Measurements from ENCODE around the gene KIF21B.
"Not testable (repeated sequence)": the region's sequence is repeated elsewhere in the genome, so short reads cannot be mapped to it uniquely, and the experiment has no call there.

Gene KIF21B

GRCh38 chr1:200972985-200973742 is 50.4 kb downstream of the KIF21B start:
- DNase-seq = no peak

DNA sequence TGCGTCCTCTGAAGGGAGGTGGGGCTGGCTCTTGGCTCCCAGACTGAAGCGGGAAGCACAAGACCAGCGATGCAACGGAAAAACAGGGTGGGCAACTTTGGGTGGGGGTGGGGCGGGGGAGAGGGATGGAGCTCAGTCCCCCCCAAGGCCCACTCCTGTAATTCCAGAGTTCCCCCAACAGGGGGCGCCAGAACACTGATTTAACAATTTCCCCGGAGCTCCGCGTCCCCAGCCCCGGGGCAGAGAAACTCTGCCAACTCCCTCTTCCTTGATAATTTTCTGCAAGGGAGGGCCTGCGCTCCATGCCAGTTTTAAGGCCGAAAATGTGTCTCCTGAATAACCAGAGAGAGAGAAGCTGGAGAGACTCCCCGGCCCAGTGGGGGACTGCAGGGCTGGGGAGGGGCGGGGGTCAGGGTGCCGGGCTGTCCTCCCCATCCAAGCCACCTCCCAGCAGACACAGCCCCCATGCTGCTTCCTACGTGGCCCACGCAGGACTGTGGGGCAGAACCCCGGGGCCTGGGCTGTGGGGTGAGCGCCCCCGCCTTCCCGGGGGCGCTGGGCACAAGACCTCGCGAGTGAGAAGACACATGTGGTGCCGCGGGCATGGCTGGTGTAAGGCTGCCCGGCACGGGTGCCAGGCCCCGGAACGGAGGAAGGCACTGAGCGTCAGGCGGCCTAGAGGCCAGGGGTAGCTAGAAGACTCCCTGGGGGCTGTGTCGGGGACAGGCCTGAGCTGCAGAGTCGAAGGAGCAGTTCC is 51.4 kb downstream of the KIF21B start:
- peak in 47 of 56 donors; percentile 14 to 80 (median 49) for DNase-seq

DNA sequence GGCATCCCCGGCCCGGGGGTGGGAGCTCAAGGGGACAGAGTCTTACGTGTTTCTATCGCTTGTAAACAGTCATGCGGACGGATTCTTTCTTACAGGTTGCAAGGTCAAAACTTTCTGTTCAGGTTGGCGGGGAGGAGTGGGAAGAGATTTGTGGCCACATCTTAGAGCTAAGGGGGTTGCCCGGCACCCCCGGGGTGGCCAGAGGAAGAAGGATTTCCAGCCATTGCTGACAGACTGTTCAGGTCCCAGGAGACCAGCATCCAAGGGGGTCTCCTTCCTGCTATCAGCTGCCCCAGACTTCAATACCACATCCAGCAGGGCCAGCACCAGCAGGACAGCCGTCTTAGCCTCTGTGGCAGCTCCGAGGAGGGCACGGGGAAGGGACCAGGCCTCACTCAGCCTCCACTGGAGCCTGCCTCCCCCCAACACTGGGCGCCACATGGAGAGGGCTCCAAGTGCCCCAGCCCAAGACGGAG is 52.0 kb downstream of the KIF21B start:
- DNase-seq = no peak

DNA sequence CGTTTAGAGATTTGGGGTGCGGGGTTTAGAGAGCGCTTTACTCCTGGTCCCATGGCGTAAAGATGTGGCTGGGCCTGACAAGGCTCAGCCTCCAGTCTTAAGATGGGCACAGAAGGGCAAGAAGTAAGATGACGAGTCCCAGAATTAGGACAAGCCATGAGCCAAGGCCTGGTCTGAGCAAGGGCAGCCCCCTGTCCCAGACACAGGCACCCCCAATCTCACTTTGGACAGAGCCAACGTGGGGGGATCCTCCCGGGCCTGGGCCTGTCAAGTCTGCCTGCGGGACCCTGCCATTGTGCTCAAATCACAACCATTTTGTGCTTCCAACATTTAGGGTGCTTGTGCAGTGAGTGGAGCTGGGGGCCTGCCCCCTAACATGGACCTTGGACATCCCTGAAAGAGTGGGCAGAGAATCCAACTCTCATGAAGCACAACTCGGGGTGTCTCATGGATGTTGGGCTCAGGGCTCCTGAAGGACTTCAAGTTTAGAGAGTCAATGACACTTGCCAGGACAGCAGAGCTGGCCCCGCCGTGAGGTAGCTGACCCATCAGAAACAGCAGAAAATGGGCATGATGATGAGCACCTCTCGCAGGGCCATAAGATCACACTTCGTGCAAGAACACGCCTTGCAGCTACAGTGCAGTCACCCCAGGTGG is 52.6 kb downstream of the KIF21B start:
- DNase-seq = no peak

- no peak for DNase-seq
Observed at GRCh38 chr1:200969726-200970561, 53.6 kb downstream of the KIF21B start.

DNA sequence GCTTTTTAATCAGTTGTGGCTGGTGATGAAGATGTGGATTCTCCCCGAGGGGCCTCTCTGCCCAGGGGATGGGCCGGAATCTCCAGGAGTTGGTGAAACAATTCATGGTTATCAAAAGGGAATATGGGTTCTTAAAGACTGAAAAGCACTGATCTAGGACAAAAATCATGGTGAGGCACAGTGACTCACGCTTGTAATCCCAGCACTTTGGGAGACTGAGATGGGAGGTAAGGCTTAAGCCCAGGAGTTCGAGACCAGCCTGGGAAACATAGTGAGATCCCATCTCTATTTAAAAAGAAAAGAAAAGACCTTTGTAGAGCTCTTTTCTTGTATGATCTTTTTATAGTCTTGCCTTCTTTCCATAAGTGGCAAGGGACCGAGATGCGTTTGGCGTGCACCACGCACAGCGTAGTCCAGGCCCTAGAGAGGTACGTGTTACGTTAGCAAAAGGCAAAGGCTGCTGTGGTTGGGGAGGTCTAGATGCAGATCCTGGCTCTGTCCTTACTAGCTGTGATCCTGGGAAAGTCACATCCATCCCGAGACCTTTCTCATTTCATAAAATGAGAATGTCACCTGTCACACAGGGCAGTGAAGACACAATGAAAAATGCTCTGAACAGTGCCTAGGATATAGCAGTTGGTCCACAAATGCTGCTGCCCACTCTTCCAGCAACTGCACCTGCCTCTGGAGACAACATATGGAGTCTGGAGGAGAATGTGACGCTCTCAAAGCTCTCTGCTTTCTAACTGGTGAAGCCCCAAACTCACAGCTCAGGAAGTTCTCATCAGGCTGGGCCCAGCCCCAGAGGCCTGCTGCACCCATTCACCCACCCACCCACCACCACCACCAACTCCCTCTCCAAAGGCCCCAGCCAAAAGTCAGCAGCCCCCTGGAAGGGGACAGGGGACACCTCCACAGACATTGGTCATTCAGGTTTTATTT is 54.8 kb downstream of the KIF21B start:
- DNase-seq = no peak

DNA sequence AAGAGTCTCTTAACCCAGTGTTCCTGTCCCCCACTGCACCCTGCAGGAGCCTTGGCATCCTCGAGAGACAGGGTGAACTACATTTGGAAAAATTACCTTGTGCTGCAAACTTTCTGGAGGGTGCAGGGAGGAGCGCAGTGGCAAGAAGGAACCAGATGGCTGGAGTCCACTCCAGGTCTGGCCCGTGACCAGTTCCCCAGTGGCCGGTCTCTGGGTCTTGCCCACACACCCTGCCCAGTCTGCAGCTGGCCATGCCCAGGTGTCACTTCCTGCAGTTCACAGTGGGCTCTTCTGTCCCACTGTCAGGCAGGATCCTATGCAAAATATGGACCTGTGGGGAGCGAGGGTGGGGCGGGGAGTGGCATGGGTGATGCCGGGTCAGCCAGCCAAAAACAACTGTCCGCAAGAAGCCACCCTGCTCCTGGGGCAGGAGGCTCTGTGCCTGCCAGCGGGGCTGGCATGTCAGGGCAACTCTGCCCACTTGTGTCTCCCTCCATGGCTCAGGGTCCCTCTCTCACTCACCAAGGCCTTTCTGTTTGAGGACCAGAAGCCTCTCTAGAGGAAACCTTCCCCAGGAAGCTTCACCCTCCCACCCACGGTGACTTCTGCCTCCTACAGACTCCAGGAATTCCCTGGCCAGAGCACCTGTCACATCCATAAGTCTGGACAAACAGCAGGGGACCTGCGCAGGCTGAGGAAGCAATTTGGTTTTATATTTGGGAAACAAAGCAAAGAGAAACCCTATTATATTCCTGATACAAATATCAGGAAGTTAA is 55.6 kb downstream of the KIF21B start:
- no peak for DNase-seq

DNA sequence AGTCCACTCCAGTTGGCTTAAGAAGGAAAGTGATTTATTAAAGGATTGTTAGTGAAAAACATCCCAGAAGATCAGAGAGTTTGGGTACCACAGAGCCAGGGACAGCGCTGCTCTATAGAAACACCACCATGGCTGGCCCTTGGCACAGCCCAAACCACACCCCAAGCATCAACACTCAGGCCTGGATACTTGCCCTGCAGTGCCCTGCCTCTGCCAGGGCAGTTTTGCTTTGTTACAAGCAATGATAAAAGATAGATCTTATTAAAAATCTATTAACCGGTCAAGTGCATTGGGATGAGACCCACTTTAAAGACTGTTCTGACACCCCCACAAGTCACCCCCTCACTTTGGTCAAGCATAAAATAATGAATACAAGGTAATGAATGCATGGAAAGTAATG is 56.6 kb downstream of the KIF21B start:
- no peak for DNase-seq

GRCh38 chr1:200965111-200965805 is 58.3 kb downstream of the KIF21B start:
- no peak for DNase-seq

DNA sequence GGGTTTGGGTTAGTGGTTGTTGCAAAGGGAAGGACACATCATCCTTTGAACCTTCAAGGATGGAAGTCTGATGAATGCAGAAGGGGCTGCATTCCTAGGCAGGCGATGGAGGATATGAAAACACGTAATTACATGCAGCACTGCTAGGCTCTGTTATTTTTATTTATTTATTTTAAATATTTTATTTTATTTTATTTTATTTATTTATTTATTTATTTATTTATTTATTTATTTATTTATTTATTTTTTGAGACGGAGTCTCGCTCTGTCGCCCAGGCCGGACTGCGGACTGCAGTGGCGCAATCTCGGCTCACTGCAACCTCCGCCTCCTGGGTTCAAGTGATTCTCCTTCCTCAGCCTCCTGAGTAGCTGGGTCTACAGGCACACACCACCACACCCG is 59.6 kb downstream of the KIF21B start:
- DNase-seq = not testable (repeated sequence)

GRCh38 chr1:200963076-200963475 is 60.4 kb downstream of the KIF21B start:
- no peak for DNase-seq

GRCh38 chr1:200962631-200963030 is 60.9 kb downstream of the KIF21B start:
- no peak for DNase-seq

GRCh38 chr1:200962151-200962550 is 61.4 kb downstream of the KIF21B start:
- not testable (repeated sequence) for DNase-seq

- no peak for DNase-seq
Observed at GRCh38 chr1:200960948-200961340, 62.6 kb downstream of the KIF21B start.

GRCh38 chr1:200960236-200960947 is 63.1 kb downstream of the KIF21B start:
- DNase-seq = no peak

- DNase-seq = peak in 12 of 56 donors; percentile 2 to 57 (median 22)
Observed at GRCh38 chr1:200959411-200959921, 64.0 kb downstream of the KIF21B start.

DNA sequence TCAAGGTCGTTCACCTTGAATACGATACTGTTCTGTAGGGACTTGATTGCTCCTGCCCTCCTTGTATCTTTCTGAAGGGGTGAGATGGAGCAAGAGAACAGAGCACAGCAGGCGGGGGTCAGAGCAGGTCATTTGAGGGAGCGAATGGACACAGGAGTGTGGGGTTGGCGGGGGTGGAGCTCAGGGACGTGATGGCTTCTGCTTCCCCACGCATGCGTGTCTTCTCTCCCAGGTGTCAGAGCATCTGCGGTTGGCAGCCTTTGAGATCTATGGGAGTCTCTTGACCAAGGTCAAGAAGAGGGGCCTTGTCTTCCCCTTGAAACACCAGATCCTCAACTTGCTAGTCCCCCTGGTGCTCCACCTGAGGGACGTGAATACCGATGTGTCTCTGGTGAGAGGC is 64.9 kb downstream of the KIF21B start:
- DNase-seq = no peak

DNA sequence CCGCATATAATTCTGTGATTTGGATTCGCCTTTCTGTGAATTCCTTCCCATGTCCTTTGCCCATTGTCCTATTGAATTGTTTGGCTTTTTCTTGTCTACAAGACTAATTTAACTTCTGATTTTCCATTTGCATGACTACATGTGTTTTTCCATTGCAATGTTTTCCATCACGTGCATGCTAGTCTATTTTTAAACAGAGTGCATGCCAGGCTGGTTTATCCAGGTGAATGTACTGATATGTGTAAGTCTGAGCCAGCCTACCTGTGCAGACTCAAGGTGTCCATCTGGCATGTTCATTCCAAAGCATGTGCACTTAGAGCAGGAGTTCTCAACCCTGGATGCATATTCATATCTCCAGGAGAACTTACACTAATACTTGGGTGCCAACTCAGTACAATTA is 69.1 kb downstream of the KIF21B start:
- DNase-seq = no peak
